Neural cell (in vitro differentiated cells): ENCODE measurements around the gene IFIT5.

Experiments
- EZH2 ChIP-seq: fragments of 200-600, 300-800 bp; shearing (Covaris generic), sonication (generic); IDR thresholded peaks from 2 replicates; pipeline ENCODE4 v1.6.1; 2014; ENCODE audit warnings: antibody characterized with exemption, low read length, borderline replicate concordance, mild to moderate bottlenecking; ENCODE audit not compliant: insufficient read depth, poor library complexity, severe bottlenecking
- MXI1 ChIP-seq: fragments of 450-650 bp; conservative IDR thresholded peaks from 2 replicates; pipeline ENCODE4 v1.6.1; 2014; ENCODE audit warnings: antibody characterized with exemption, mild to moderate bottlenecking; ENCODE audit not compliant: poor library complexity, severe bottlenecking
- POLR2AphosphoS5 ChIP-seq: IDR thresholded peaks from 2 replicates; pipeline ENCODE4 v1.6.1; 2012
- RAD21 ChIP-seq: fragments of 450-650 bp; conservative IDR thresholded peaks from 2 replicates; pipeline ENCODE4 v1.6.1; 2014; ENCODE audit warnings: antibody characterized with exemption, mild to moderate bottlenecking, moderate library complexity
- TF ChIP-seq, protein P1 (sequence below): fragments of 450-650 bp; IDR thresholded peaks from 2 replicates; pipeline ENCODE4 v1.5.1; 2014; ENCODE audit warnings: antibody characterized with exemption, mild to moderate bottlenecking, moderate library complexity; ENCODE audit not compliant: poor library complexity, severe bottlenecking

DNA sequence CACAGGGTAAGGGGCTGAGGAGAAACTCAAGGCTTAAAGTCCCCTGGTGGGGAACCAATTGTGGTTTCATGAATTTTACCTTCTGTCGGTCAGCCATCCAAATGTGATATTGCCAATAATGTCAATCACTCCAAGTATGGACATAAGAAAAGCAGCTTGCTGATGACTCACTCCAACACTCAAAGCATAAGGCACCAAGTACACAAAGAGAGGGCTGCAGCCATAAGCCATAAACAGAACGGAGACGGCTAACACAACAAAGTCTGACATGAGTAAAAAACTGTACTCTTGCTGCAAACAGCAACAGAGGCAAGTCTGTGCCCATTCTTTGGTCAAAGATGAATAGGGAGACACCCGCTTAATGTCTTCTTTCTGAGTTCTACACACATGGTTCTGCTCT is 24.2 kb downstream of the IFIT5 start:
- TF ChIP-seq RAD21 = no peak
- TF ChIP-seq, protein P1, sequence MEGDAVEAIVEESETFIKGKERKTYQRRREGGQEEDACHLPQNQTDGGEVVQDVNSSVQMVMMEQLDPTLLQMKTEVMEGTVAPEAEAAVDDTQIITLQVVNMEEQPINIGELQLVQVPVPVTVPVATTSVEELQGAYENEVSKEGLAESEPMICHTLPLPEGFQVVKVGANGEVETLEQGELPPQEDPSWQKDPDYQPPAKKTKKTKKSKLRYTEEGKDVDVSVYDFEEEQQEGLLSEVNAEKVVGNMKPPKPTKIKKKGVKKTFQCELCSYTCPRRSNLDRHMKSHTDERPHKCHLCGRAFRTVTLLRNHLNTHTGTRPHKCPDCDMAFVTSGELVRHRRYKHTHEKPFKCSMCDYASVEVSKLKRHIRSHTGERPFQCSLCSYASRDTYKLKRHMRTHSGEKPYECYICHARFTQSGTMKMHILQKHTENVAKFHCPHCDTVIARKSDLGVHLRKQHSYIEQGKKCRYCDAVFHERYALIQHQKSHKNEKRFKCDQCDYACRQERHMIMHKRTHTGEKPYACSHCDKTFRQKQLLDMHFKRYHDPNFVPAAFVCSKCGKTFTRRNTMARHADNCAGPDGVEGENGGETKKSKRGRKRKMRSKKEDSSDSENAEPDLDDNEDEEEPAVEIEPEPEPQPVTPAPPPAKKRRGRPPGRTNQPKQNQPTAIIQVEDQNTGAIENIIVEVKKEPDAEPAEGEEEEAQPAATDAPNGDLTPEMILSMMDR = no peak
- no peak for TF ChIP-seq EZH2
- no peak for TF ChIP-seq POLR2AphosphoS5
- TF ChIP-seq MXI1 = no peak
